Measurements from ENCODE around the gene OR2D2.

Gene OR2D2

GRCh38 chr11:6844356-6844755 is 47.9 kb downstream of the OR2D2 start:
- H3K9me3 ChIP-seq (ENCODE audit: control insufficient read depth, insufficient read depth, low read depth, low read length): no peaks in the 10 kb centered on the region
- ChIA-PET CTCF (no interaction called here), POLR2A (no interaction called here)
- H3K4me1 ChIP-seq (ENCODE audit: control insufficient read depth, insufficient read depth, low read length): no peaks in the 10 kb centered on the region
- TF ChIP-seq KLF1 (tag by site-specific recombination; IDR thresholded peaks at IDR 0.05) (peak; percentile 58; the same call in 1 of the 2 replicates), ZNF341 (tag by site-specific recombination; IDR thresholded peaks at IDR 0.05; ENCODE audit: low read depth) (no peak)
- H3K4me3 ChIP-seq (ENCODE audit: low read depth, low read length): no peak overlapping the region
- H3K27ac ChIP-seq (ENCODE audit: extremely low read depth, low read depth, low read length): no peak overlapping the region
- H3K36me3 ChIP-seq (ENCODE audit: control insufficient read depth in 2 of 2, insufficient read depth in 1 of 2, low read length in 2 of 2): no peaks in the 10 kb centered on the region

- ChIA-PET CTCF (interaction anchor here (0.6 kb wide), 1 partner anchor 93 kb away, joined by 3 read pairs; no protein-coding TSS in a partner anchor), POLR2A (no interaction called here)
- no peak overlapping the region for H3K27ac ChIP-seq (ENCODE audit: extremely low read depth, low read depth, low read length)
Observed at GRCh38 chr11:6843670-6844069, 48.6 kb downstream of the OR2D2 start.

More at GRCh38 chr11:6843670-6844069, 48.6 kb downstream of the OR2D2 start:
- Histone ChIP-seq H3K4me3 (ENCODE audit: low read depth, low read length) (no peak overlapping the region), H3K9me3 (ENCODE audit: control insufficient read depth, insufficient read depth, low read depth, low read length) (no peaks in the 10 kb centered on the region), H3K4me1 (ENCODE audit: control insufficient read depth, insufficient read depth, low read length) (no peaks in the 10 kb centered on the region), H3K36me3 (ENCODE audit: control insufficient read depth in 2 of 2, insufficient read depth in 1 of 2, low read length in 2 of 2) (no peaks in the 10 kb centered on the region)
- no peak for TF ChIP-seq ZNF549 (tag by site-specific recombination; IDR thresholded peaks at IDR 0.05)
- no peak for TF ChIP-seq ZNF10 (tag by site-specific recombination; IDR thresholded peaks at IDR 0.05)
- TF ChIP-seq PRDM6 (tag by site-specific recombination; IDR thresholded peaks at IDR 0.05): no peak
- no peak for TF ChIP-seq ZFP3 (tag by site-specific recombination; IDR thresholded peaks at IDR 0.05; ENCODE audit: low read depth)
- no peak for TF ChIP-seq ZNF350 (tag by site-specific recombination; IDR thresholded peaks at IDR 0.05)
- TF ChIP-seq ZNF366 (tag by site-specific recombination; conservative IDR thresholded peaks at IDR 0.05): no peak
- TF ChIP-seq ZNF629 (tag by site-specific recombination; IDR thresholded peaks at IDR 0.05): no peak
- TF ChIP-seq ZNF23 (tag by site-specific recombination; IDR thresholded peaks at IDR 0.05; ENCODE audit: borderline replicate concordance): no peak
- TF ChIP-seq, protein P1, sequence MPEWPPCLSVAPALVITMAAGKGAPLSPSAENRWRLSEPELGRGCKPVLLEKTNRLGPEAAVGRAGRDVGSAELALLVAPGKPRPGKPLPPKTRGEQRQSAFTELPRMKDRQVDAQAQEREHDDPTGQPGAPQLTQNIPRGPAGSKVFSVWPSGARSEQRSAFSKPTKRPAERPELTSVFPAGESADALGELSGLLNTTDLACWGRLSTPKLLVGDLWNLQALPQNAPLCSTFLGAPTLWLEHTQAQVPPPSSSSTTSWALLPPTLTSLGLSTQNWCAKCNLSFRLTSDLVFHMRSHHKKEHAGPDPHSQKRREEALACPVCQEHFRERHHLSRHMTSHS (tag by site-specific recombination; IDR thresholded peaks at IDR 0.05): no peak
- TF ChIP-seq KLF16 (tag by site-specific recombination; IDR thresholded peaks at IDR 0.05): no peak
- TF ChIP-seq ZNF792 (tag by site-specific recombination; IDR thresholded peaks at IDR 0.05): no peak
- TF ChIP-seq ZNF2 (tag by site-specific recombination; IDR thresholded peaks at IDR 0.05): no peak
- no peak for TF ChIP-seq ZBTB7A (tag by site-specific recombination; IDR thresholded peaks at IDR 0.05; ENCODE audit: low read depth)
- TF ChIP-seq RBAK (tag by site-specific recombination; IDR thresholded peaks at IDR 0.05): no peak
- no peak for TF ChIP-seq ZNF518A (tag by site-specific recombination; conservative IDR thresholded peaks at IDR 0.05; ENCODE audit: low read depth)
